Left lung (tissue), 10 donors: ENCODE data around the gene SNTG2. TPM values are rescaled to one million over a fixed set of nuclear protein-coding genes. Genes with fewer than 3 reads are reported as not detected.

Source experiments
- ATAC-seq: fragments of 200-7000 bp; cut with Tn5 transposase; one replicate; pipeline ENCODE4 v1.9.1; 2020; ENCODE audit warnings: moderate library complexity
- DNase-seq, 4 donors: peaks; one replicate each; pipeline ENCODE4 v3.0.0-alpha.2; 2013 to 2020
- H3K27ac ChIP-seq, 2 donors: fragments of 200-600 bp; sonication (generic) in 1 of 2; one replicate each; pipeline versions ENCODE4 v1.5.0 to v1.8.0; 2020 to 2021
- H3K27me3 ChIP-seq, 2 donors: fragments of 200-600 bp; sonication (generic) in 1 of 2; one replicate each; pipeline versions ENCODE4 v1.5.0 to v1.8.0; 2020 to 2021
- H3K36me3 ChIP-seq, 2 donors: fragments of 200-600 bp; sonication (generic) in 1 of 2; one replicate each; pipeline versions ENCODE4 v1.5.0 to v1.8.0; 2020 to 2021
- H3K4me1 ChIP-seq, 2 donors: fragments of 200-600 bp; one replicate each; pipeline ENCODE4 v1.8.0; 2021
- H3K4me3 ChIP-seq, 2 donors: fragments of 200-600 bp; sonication (generic) in 1 of 2; one replicate each; pipeline versions ENCODE4 v1.5.0 to v1.8.0; 2020 to 2021; ENCODE audit warnings: mild to moderate bottlenecking in 1 of 2
- H3K9me3 ChIP-seq, 2 donors: fragments of 200-600 bp; sonication (generic) in 1 of 2; one replicate each; pipeline versions ENCODE4 v1.5.0 to v1.8.0; 2020 to 2021
- CTCF ChIP-seq, 2 donors: fragments of 200-600 bp; sonication (generic) in 1 of 2; IDR thresholded peaks; one replicate each; pipeline versions ENCODE4 v1.5.0 to v1.8.0; 2021; ENCODE audit warnings: antibody characterized with exemption in 2 of 2
- intact Hi-C, 2 donors: fragments of 100-400 bp; cut with DNase I; formaldehyde crosslinking; loops; one replicate each; pipeline versions ENCODE4 v1.11.2 to v1.14.2; 2022
- polyA plus RNA-seq, 6 donors: library from polyadenylated mRNA; unstranded; fragments of 120-200 nt; gene quantifications; one replicate each; pipeline ENCODE4 v1.2.1, GENCODE V29; 2013; ENCODE audit not compliant: insufficient read length in 6 of 6
- total RNA-seq, 2 donors: library from RNA; stranded (reverse); fragmentation: NEBNext Ultra II Directional; extraction: Animal tissue kit (Norgen Biotek cat#: 25700); gene quantifications; one replicate each; pipeline ENCODE4 v1.2.1, GENCODE V29; 2021
- donor health status: DM: no; HTN: yes; CAD: no.
- donor health status: DM: no; HTN: no; CAD: no.

Gene SNTG2
- total and polyA plus RNA-seq, 8 donors: 0.24 to 3.2 (median 0.64) TPM

GRCh38 chr2:1287427-1287826 is 336.8 kb downstream of the SNTG2 start:
- Histone ChIP-seq H3K9me3 (no peaks in the 10 kb centered on the region), H3K4me1 (no peaks in the 10 kb centered on the region)
- no peak for TF ChIP-seq CTCF (IDR thresholded peaks at IDR 0.05)

GRCh38 chr2:1294900-1295299 is 344.3 kb downstream of the SNTG2 start:
- no peak overlapping the region for H3K4me3 ChIP-seq

More at GRCh38 chr2:1287427-1287826, 336.8 kb downstream of the SNTG2 start:
- peaks cover 0 to 8% of the 10 kb centered on the region in 2 donors for H3K27me3 ChIP-seq
- intact Hi-C loops: no loop called here
- DNase-seq: no peak
- no peak overlapping the region for H3K4me3 ChIP-seq
- no peak for ATAC-seq
- H3K27ac ChIP-seq: no peak overlapping the region
- H3K36me3 ChIP-seq: no peaks in the 10 kb centered on the region

DNA sequence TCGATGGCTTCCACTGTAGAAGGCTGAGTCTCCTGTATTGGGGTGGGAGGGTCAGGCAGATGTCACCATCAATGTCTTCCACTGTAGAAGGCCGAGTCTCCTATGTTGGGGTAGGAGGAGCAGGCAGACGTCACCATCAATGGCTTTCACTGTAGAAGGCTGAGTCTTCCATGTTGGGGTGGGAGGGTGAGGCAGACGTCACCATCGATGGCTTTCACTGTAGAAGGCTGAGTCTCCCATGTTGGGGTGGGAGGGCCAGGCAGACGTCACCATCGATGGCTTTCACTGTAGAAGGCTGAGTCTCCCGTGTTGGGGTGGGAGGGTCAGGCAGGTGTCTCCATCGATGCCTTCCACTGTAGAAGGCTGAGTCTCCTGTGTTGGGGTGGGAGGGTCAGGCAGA is 345.1 kb downstream of the SNTG2 start:
- no peak for ATAC-seq
- Histone ChIP-seq H3K27me3 (no peaks in the 10 kb centered on the region), H3K4me1 (no peaks in the 10 kb centered on the region), H3K9me3 (no peaks in the 10 kb centered on the region), H3K36me3 (no peaks in the 10 kb centered on the region), H3K4me3 (no peak overlapping the region), H3K27ac (no peak overlapping the region)
- no peak for DNase-seq
- intact Hi-C loops: no loop called here
- TF ChIP-seq CTCF (IDR thresholded peaks at IDR 0.05): no peak

More at GRCh38 chr2:1294900-1295299, 344.3 kb downstream of the SNTG2 start:
- no peak for TF ChIP-seq CTCF (IDR thresholded peaks at IDR 0.05)
- no peak overlapping the region for H3K27ac ChIP-seq
- no peaks in the 10 kb centered on the region for H3K9me3 ChIP-seq
- intact Hi-C loops: no loop called here
- no peaks in the 10 kb centered on the region for H3K36me3 ChIP-seq
- DNase-seq: no peak
- no peaks in the 10 kb centered on the region for H3K4me1 ChIP-seq
- no peaks in the 10 kb centered on the region for H3K27me3 ChIP-seq
- ATAC-seq: no peak

DNA sequence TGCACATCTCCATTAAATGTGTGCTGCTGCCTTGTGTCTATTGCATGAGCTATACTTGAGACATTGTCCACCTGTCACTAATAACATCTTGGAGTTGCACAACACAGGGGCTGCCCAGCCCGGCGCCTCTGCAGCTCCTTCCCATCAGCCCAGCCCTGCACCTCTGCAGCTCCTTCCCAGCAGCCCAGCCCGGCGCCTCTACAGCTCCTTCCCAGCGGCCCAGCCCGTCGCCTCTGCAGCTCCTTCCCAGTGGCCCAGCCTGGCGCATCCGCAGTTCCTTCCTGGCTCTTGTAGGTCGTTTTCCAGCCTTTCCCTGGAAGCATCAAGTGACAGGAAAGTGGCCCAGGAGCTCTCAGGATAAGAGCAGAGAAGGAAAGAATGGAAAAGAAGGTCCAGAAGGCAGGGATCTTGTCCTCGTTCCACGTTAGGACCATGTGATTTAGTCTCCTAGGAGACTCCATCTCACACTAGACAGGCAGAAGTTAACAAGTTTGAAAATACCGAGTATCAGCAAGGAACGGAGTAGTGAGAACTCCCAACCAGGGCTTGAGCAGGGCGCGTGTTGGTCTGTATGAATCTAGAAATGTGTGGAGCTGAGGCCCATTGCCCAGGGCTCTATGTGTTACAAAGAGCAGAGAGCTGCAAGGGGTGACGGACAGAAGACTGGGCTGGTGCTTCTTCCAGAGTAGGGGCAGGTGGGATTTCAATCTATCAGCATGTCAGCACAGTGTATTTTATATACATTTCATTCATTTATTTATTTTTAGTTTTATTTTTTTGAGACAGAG is 346.9 kb downstream of the SNTG2 start:
- no peak for DNase-seq
- intact Hi-C loops: no loop called here
- no peak overlapping the region for H3K4me3 ChIP-seq

More for the DNA sequence above, 346.9 kb downstream of the SNTG2 start:
- H3K36me3 ChIP-seq: no peaks in the 10 kb centered on the region
- no peak for TF ChIP-seq CTCF (IDR thresholded peaks at IDR 0.05)
- H3K27me3 ChIP-seq: no peaks in the 10 kb centered on the region
- H3K4me1 ChIP-seq: no peaks in the 10 kb centered on the region
- no peak overlapping the region for H3K27ac ChIP-seq
- ATAC-seq: no peak
- no peaks in the 10 kb centered on the region for H3K9me3 ChIP-seq
